Mesendoderm (in vitro differentiated cells): ENCODE results near the gene RHOH.
"Not testable (repeated sequence)": the region's sequence is repeated elsewhere in the genome, so short reads cannot be mapped to it uniquely, and the experiment has no call there.

ENCODE experiments used
- DNase-seq: peaks from one replicate; pipeline ENCODE4 v3.0.0; 2013
- H2AK5ac ChIP-seq: 2 replicates; pipeline ENCODE4 v1.6.1; 2013; ENCODE audit warnings: low read length, inconsistent platforms
- H2BK120ac ChIP-seq: 2 replicates; pipeline ENCODE4 v1.6.1; 2013; ENCODE audit warnings: low read depth, mild to moderate bottlenecking, low read length, moderate library complexity, mixed read lengths
- H2BK15ac ChIP-seq: replicated peaks from 2 replicates; pipeline ENCODE4 v1.6.1; 2013; ENCODE audit warnings: low read depth, mild to moderate bottlenecking, moderate library complexity
- H2BK5ac ChIP-seq: 2 replicates; pipeline ENCODE4 v1.6.1; 2013; ENCODE audit warnings: low read length, inconsistent platforms
- H3K18ac ChIP-seq: 2 replicates; pipeline ENCODE4 v1.6.1; 2013; ENCODE audit warnings: mild to moderate bottlenecking, low read length, mixed read lengths
- H3K23ac ChIP-seq: one replicate; pipeline ENCODE4 v1.6.1; 2013; ENCODE audit warnings: low read length
- H3K27ac ChIP-seq: 2 replicates; pipeline ENCODE4 v1.5.1; 2013; ENCODE audit warnings: low read depth, mild to moderate bottlenecking, inconsistent platforms, low read length, moderate library complexity
- H3K27me3 ChIP-seq: 2 replicates; pipeline ENCODE4 v1.6.1; 2013; ENCODE audit warnings: low read length, control low read depth, mild to moderate bottlenecking, inconsistent platforms; ENCODE audit not compliant: insufficient read depth, poor library complexity
- H3K36me3 ChIP-seq: 2 replicates; pipeline ENCODE4 v1.6.1; 2013; ENCODE audit warnings: low read length, inconsistent platforms; ENCODE audit not compliant: control insufficient read depth, insufficient read depth
- H3K4ac ChIP-seq: one replicate; pipeline ENCODE4 v1.6.1; 2013; ENCODE audit warnings: low read depth, mild to moderate bottlenecking, low read length, moderate library complexity
- H3K4me1 ChIP-seq: 2 replicates; pipeline ENCODE4 v1.6.1; 2013; ENCODE audit warnings: low read depth, low read length, inconsistent platforms; ENCODE audit not compliant: control insufficient read depth
- H3K4me2 ChIP-seq: 2 replicates; pipeline ENCODE4 v1.6.1; 2013; ENCODE audit warnings: low read length
- H3K4me3 ChIP-seq: 2 replicates; pipeline ENCODE4 v1.5.1; 2013; ENCODE audit warnings: mild to moderate bottlenecking, low read length
- H3K56ac ChIP-seq: one replicate; pipeline ENCODE4 v1.6.1; 2013; ENCODE audit warnings: low read length
- H3K79me1 ChIP-seq: 2 replicates; pipeline ENCODE4 v1.6.1; 2013; ENCODE audit warnings: low read length, inconsistent platforms
- H3K79me2 ChIP-seq: 2 replicates; pipeline ENCODE4 v1.6.1; 2013; ENCODE audit warnings: mild to moderate bottlenecking, low read length; ENCODE audit not compliant: control insufficient read depth, insufficient read depth
- H3K9ac ChIP-seq: 2 replicates; pipeline ENCODE4 v1.6.1; 2013; ENCODE audit warnings: low read length, inconsistent platforms
- H4K5ac ChIP-seq: one replicate; pipeline ENCODE4 v1.6.1; 2013; ENCODE audit warnings: low read length
- H4K8ac ChIP-seq: one replicate; pipeline ENCODE4 v1.6.1; 2013; ENCODE audit warnings: low read depth, mild to moderate bottlenecking, control low read depth, low read length, moderate library complexity
- WGBS: extraction: QIAGEN DNeasy Blood & Tissue Kit; methylation state at CpG from one replicate; pipeline ENCODE4 v1.1.7; 2013; ENCODE audit warnings: low lambda C conversion rate, missing lambda C conversion rate; ENCODE audit not compliant: insufficient coverage; ENCODE audit errors: extremely low coverage; 5-methylcytosine and 5-hydroxymethylcytosine counted together

Gene RHOH

DNA sequence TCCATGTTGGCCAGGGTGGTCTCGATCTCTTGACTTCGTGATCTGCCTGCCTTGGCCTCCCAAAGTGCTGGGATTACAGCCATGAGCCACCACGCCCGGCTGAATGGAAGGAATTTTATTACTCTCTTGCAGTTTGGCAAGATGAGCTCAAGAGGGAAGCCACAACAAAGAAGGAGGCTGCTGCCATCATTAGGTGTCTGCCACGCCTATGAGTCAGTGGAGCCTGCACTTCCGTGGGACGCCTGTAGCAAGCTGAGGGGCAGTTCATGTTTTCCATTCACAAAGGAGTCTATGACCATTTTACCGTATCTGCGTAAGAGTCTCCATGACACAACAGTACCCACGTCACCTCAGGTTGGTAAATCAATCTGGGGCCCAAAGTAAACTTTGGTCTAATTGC is 87.1 kb downstream of the RHOH start:
- Histone ChIP-seq H3K79me2 (no peaks in the 10 kb centered on the region), H3K4ac (no peak overlapping the region), H3K4me3 (no peak overlapping the region), H3K9ac (no peak overlapping the region), H3K36me3 (no peaks in the 10 kb centered on the region), H3K23ac (no peak overlapping the region), H2BK120ac (no peak overlapping the region), H2BK15ac (no peak overlapping the region), H4K8ac (no peak overlapping the region), H3K18ac (no peak overlapping the region), H2BK5ac (no peak overlapping the region), H2AK5ac (no peak overlapping the region), H3K4me2 (no peak overlapping the region), H3K4me1 (no peaks in the 10 kb centered on the region), H3K27me3 (no peaks in the 10 kb centered on the region), H3K27ac (no peak overlapping the region), H4K5ac (no peak overlapping the region), H3K56ac (no peak overlapping the region), H3K79me1 (no peaks in the 10 kb centered on the region)
- WGBS = no CpG with 5 or more reads among the region's 10 CpGs
- peak; percentile 66 for DNase-seq

DNA sequence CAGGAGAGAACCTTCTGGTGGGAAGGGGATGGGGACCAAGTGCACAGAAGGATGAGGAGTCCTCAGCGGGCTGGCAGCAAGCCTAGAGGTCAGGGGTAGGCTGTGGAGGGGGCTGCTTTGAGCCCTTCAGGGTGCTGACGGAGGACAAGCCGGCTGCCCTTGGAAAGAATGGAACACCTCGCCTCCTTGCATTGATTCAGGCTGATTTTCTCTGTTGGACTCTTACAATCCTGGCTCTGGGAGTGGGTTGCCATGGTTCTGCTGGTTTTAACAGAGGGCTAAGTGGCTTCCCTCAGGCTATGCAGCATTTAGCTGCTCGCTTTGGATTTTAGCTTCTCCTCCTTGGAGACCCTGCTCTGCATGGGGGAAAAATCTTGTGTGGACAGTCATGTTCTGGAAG is 88.9 kb downstream of the RHOH start:
- Histone ChIP-seq H2BK5ac (no peak overlapping the region), H3K4me2 (no peak overlapping the region), H3K4me3 (no peak overlapping the region), H2BK120ac (no peak overlapping the region), H3K4ac (no peak overlapping the region), H3K56ac (no peak overlapping the region), H3K79me2 (no peaks in the 10 kb centered on the region), H2AK5ac (no peak overlapping the region), H3K4me1 (no peaks in the 10 kb centered on the region), H3K18ac (no peak overlapping the region), H3K9ac (no peak overlapping the region), H3K27me3 (no peaks in the 10 kb centered on the region), H4K8ac (no peak overlapping the region), H3K27ac (no peak overlapping the region), H4K5ac (no peak overlapping the region), H3K23ac (peak overlapping the region; percentile 89), H2BK15ac (no peak overlapping the region), H3K79me1 (no peaks in the 10 kb centered on the region), H3K36me3 (no peaks in the 10 kb centered on the region)
- DNase-seq = no peak
- no CpG with 5 or more reads among the region's 5 CpGs for WGBS

DNA sequence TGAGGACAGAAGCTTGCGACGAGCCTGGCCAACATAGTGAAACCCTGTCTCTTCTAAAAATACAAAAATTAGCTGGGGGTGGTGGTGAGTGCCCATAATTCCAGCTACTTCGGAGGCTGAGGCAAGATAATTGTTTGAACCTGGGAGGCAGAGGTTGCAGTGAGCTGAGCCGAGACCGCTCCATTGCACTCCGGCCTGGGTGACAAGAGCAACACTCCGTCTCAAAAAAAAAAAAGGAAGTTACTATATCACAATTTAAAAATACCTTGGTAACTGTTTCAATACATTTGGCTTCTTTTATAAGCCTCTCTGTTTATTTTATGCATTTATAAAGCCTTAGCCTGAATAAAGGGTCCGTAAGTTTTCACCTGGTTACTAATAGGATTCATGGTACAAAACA is 91.7 kb downstream of the RHOH start:
- Histone ChIP-seq H3K36me3 (no peaks in the 10 kb centered on the region), H2BK120ac (no peak overlapping the region), H3K27ac (no peak overlapping the region), H2AK5ac (no peak overlapping the region), H3K79me2 (no peaks in the 10 kb centered on the region), H3K9ac (no peak overlapping the region), H3K4me2 (no peak overlapping the region), H3K23ac (no peak overlapping the region), H4K8ac (no peak overlapping the region), H3K56ac (no peak overlapping the region), H3K4me3 (no peak overlapping the region), H2BK15ac (no peak overlapping the region), H3K79me1 (no peaks in the 10 kb centered on the region), H3K27me3 (no peaks in the 10 kb centered on the region), H2BK5ac (no peak overlapping the region), H3K4ac (no peak overlapping the region), H4K5ac (no peak overlapping the region), H3K4me1 (no peaks in the 10 kb centered on the region), H3K18ac (no peak overlapping the region)
- DNase-seq = no peak
- WGBS = no CpG with 5 or more reads among the region's 8 CpGs

DNA sequence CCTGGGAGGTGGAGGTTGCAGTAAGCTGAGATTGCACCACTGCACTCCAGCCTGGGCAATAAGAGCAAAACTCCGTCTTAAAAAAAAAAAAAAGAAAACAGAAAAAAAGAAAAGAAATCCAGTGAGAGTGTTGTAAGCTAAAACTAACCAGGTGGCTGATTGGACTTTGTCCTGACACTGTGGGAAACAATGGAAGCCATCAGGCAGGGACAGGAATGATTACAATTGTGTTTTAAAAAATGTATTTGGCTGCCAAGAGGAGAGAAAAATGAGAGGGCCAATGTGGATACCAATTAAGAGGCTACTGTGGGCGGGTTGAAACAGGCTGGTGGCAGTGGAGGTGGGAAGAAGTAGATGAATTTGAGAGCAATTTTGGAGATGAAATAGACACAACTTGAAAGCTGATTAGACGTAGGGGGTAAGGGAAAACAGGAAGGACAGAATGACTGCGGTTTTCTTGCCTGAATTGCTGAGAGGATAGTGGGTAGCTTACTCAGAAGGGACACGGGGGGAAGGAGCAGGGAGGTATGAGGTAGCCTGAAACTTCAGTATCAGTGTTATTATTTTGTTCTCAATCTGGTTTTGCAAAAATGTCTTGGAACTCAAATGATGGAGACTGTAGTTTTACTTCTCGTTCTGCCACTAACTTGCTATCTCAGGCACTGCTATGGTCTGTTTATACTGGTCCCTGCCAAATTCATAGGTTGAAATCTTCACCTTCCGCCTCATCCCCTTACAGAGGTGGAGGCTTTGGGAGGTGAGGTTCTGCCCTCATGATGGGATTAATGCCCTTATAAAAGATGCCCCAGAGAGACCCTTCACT is 92.7 kb downstream of the RHOH start:
- Histone ChIP-seq H3K4ac (no peak overlapping the region), H3K4me1 (no peaks in the 10 kb centered on the region), H3K4me3 (no peak overlapping the region), H3K36me3 (no peaks in the 10 kb centered on the region), H3K27ac (no peak overlapping the region), H3K56ac (no peak overlapping the region), H2BK5ac (no peak overlapping the region), H3K79me1 (no peaks in the 10 kb centered on the region), H3K23ac (no peak overlapping the region), H3K79me2 (no peaks in the 10 kb centered on the region), H2BK15ac (no peak overlapping the region), H3K9ac (no peak overlapping the region), H2AK5ac (no peak overlapping the region), H3K4me2 (no peak overlapping the region), H4K8ac (no peak overlapping the region), H3K18ac (no peak overlapping the region), H2BK120ac (no peak overlapping the region), H4K5ac (no peak overlapping the region), H3K27me3 (no peaks in the 10 kb centered on the region)
- WGBS = no CpG with 5 or more reads among the region's 7 CpGs
- DNase-seq = no peak

DNA sequence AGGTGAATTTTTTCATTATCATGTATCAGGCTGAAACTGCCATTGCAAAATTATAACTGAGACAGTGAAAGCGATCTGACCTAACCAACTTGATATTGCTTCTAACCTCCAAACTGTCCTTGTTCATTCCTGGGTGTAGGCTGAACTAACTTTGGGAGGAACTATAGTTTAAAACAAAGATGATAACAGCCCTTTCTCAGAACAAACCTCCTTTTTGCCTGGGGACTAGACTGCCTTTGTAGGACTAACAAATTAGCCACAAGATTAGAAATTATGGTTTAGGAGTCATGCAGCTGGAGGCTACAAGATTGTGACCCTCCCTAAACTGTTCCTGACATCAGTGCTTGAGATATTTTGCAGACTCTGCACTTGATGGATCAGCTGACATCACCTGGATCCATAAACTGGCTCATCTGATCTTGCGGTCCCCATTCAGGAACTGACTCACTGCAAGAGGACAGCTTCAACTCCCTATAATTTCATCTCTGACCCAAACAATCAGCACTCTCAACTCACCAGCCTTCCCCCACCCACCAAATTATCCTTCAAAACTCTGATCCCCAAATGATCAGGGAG is 93.9 kb downstream of the RHOH start:
- not testable (repeated sequence) for H3K4ac ChIP-seq, H4K5ac ChIP-seq, H3K4me2 ChIP-seq, H3K27ac ChIP-seq, H3K9ac ChIP-seq, H4K8ac ChIP-seq, H3K36me3 ChIP-seq, H3K23ac ChIP-seq, H2BK5ac ChIP-seq, H3K79me1 ChIP-seq, H2AK5ac ChIP-seq, H2BK15ac ChIP-seq, H3K18ac ChIP-seq, DNase-seq, H3K79me2 ChIP-seq, H3K4me3 ChIP-seq, H3K27me3 ChIP-seq, H3K4me1 ChIP-seq, H3K56ac ChIP-seq, H2BK120ac ChIP-seq
- no CpG with 5 or more reads among the region's 2 CpGs for WGBS
